ENCODE measurements around the gene SASS6. TPM values are rescaled to one million over a fixed set of nuclear protein-coding genes. Genes with fewer than 3 reads are reported as not detected.

The SASS6 gene
- total and polyA plus RNA-seq, 4 experiments from 2014 or later = 1.5 to 5.8 (median 4.0) TPM

DNA sequence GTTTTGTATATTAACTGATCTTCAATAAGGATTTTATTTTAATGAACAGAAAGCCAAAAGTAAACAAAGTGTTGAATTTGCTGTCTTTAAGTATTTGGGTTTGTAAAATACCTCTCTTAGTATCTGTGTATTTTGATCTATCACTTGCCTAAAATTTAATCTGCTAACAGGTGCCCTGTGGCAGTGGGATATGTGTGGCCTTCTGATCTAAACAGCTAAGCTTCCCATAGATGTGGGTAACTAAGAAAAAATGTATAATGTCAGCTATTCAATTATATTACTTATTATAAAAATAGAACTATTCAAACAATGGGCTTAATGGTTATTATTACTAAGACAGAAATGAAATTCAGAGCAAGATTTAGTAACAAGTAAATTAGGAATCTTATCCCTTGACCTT, 30.2 kb upstream of the SASS6 start:
- DNase-seq = no peak
- ChIA-PET POLR2A (ENCODE audit: partially characterized antibody) (no interaction called here), CTCF (ENCODE audit: partially characterized antibody) (no interaction called here)
- H3K9me3 Mint-ChIP-seq = peaks cover 0 to 2% (median 0%) of the 10 kb centered on the region in 8 donors
- no peak overlapping the region for H3K27ac ChIP-seq (ENCODE audit: low read depth, low read length)
- H3K27me3 Mint-ChIP-seq = peaks cover 0 to 1% of the 10 kb centered on the region in 2 donors
- no peaks in the 10 kb centered on the region for H3K4me1 Mint-ChIP-seq
- peaks cover 0 to 6% of the 10 kb centered on the region in 2 donors for H3K36me3 Mint-ChIP-seq
- intact Hi-C loops (cut with micrococcal nuclease) = no loop called here
- no peak overlapping the region for H3K4me3 Mint-ChIP-seq
- no peak overlapping the region for H3K4me3 ChIP-seq (ENCODE audit: low read length in 2 of 2)
- H3K9me3 ChIP-seq (ENCODE audit: control insufficient read depth in 1 of 2, low read length in 2 of 2) = no peaks in the 10 kb centered on the region
- H3K36me3 ChIP-seq (ENCODE audit: insufficient read depth, low read length) = no peaks in the 10 kb centered on the region
- H3K27ac Mint-ChIP-seq = no peak overlapping the region
- H3K27me3 ChIP-seq (ENCODE audit: insufficient read depth, low read length) = no peaks in the 10 kb centered on the region
- H3K4me1 ChIP-seq (ENCODE audit: insufficient read depth, low read length) = no peaks in the 10 kb centered on the region

DNA sequence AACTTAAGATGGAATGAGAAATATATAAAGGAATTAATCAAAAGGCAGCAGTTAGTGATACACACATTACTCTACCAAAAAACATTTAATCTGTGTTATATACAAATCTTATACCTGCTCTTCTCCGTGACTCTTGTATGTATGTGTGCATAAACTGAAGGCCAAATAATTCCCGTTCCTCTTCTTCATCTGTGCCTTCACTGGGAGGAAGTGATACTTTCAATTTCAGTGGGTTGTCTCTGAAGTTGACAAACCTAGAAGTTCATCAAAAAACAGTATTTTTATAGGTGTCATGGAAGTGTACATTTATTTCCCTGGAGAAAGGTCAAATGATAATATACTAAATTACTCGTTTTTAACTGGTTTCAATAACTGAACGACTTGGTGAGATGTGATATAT, 19.5 kb upstream of the SASS6 start:
- peak overlapping the region in 5 of 7 donors; percentile 5 to 49 (median 22) for H3K27ac Mint-ChIP-seq
- Histone ChIP-seq H3K4me3 (ENCODE audit: low read length in 2 of 2) (no peak overlapping the region), H3K27ac (ENCODE audit: low read depth, low read length) (no peak overlapping the region), H3K4me1 (ENCODE audit: insufficient read depth, low read length) (peaks cover 7% of the 10 kb centered on the region), H3K27me3 (ENCODE audit: insufficient read depth, low read length) (no peaks in the 10 kb centered on the region), H3K36me3 (ENCODE audit: insufficient read depth, low read length) (peaks cover 9% of the 10 kb centered on the region), H3K9me3 (ENCODE audit: control insufficient read depth in 1 of 2, low read length in 2 of 2) (no peaks in the 10 kb centered on the region)
- H3K9me3 Mint-ChIP-seq = no peaks in the 10 kb centered on the region
- peaks cover 12 to 14% of the 10 kb centered on the region in 2 donors for H3K36me3 Mint-ChIP-seq
- no peak overlapping the region for H3K4me3 Mint-ChIP-seq
- DNase-seq = no peak
- CTCF ChIA-PET (ENCODE audit: partially characterized antibody) = no interaction called here
- POLR2A ChIA-PET (ENCODE audit: partially characterized antibody) = interaction anchor here (1.0 kb wide), 1 partner anchor 101 kb away, joined by 3 read pairs; no protein-coding TSS in a partner anchor
- peaks cover 6 to 8% (median 7%) of the 10 kb centered on the region in 4 donors for H3K4me1 Mint-ChIP-seq
- H3K27me3 Mint-ChIP-seq = no peaks in the 10 kb centered on the region
- intact Hi-C loops (cut with micrococcal nuclease) = no loop called here

DNA sequence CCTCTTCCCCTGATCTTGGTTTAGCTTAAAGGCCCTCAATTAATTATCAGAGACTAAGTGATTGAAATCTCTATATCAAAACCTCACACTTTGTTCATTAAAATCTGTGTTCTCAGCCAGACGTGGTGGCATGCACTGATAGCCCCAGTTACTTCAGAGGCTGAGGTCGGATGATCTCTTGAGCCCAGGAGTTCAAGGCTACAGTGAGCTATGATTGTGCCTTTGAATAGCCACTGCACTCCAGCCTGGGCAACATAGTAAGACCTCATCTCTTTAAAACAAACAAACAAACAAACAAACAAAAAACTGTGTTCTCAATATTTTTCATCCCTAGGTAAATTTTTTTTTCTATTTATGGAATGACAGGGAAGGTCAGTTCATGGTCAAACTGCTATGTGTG, 18.9 kb upstream of the SASS6 start:
- Histone ChIP-seq H3K27ac (ENCODE audit: low read depth, low read length) (no peak overlapping the region), H3K4me1 (ENCODE audit: insufficient read depth, low read length) (peaks cover 7% of the 10 kb centered on the region), H3K36me3 (ENCODE audit: insufficient read depth, low read length) (peaks cover 10% of the 10 kb centered on the region), H3K9me3 (ENCODE audit: control insufficient read depth in 1 of 2, low read length in 2 of 2) (no peaks in the 10 kb centered on the region), H3K27me3 (ENCODE audit: insufficient read depth, low read length) (no peaks in the 10 kb centered on the region), H3K4me3 (ENCODE audit: low read length in 2 of 2) (no peak overlapping the region)
- Mint-ChIP-seq H3K27ac (peak overlapping the region in 4 of 7 donors; percentile 20 to 49 (median 38)), H3K36me3 (peaks cover 14 to 16% of the 10 kb centered on the region in 2 donors), H3K4me3 (no peak overlapping the region), H3K27me3 (no peaks in the 10 kb centered on the region), H3K4me1 (peaks cover 6 to 8% (median 7%) of the 10 kb centered on the region in 4 donors), H3K9me3 (no peaks in the 10 kb centered on the region)
- intact Hi-C loops (cut with micrococcal nuclease) = no loop called here
- CTCF ChIA-PET (ENCODE audit: partially characterized antibody) = no interaction called here
- POLR2A ChIA-PET (ENCODE audit: partially characterized antibody) = interaction anchor here (1.0 kb wide), 1 partner anchor 100 kb away, joined by 3 read pairs; no protein-coding TSS in a partner anchor
- no peak for DNase-seq

DNA sequence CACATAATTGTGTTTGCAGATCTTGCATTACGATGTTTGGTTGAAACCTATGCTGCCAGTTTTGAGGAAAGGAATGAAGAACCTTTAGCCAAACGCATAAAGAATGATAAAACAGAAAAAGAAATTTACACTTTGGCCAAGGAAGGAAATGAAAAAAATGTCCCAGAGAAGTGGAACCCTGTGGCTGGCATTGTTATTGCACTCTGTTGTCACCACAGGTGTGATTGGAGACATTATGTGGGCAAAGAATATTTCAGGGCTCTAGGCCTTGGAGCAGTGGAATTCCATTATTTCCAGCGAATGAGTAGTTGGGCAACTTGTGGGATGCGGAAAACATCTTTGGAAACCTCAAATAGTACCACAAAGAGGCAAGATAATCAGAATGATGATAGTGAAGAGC, 15.1 kb upstream of the SASS6 start:
- POLR2A ChIA-PET (ENCODE audit: partially characterized antibody) = no interaction called here
- H3K27me3 ChIP-seq (ENCODE audit: insufficient read depth, low read length) = no peaks in the 10 kb centered on the region
- CTCF ChIA-PET (ENCODE audit: partially characterized antibody) = no interaction called here
- H3K4me1 ChIP-seq (ENCODE audit: insufficient read depth, low read length) = peaks cover 7% of the 10 kb centered on the region
- peaks cover 0 to 2% (median 0%) of the 10 kb centered on the region in 8 donors for H3K9me3 Mint-ChIP-seq
- no peak overlapping the region for H3K27ac ChIP-seq (ENCODE audit: low read depth, low read length)
- H3K9me3 ChIP-seq (ENCODE audit: control insufficient read depth in 1 of 2, low read length in 2 of 2) = no peaks in the 10 kb centered on the region
- DNase-seq = no peak
- H3K4me3 ChIP-seq (ENCODE audit: low read length in 2 of 2) = no peak overlapping the region
- H3K4me3 Mint-ChIP-seq = no peak overlapping the region
- intact Hi-C loops (cut with micrococcal nuclease) = no loop called here
- peaks cover 28 to 47% of the 10 kb centered on the region in 2 donors for H3K36me3 Mint-ChIP-seq
- no peak overlapping the region for H3K27ac Mint-ChIP-seq
- H3K4me1 Mint-ChIP-seq = peaks cover 6 to 10% (median 8%) of the 10 kb centered on the region in 4 donors
- H3K36me3 ChIP-seq (ENCODE audit: insufficient read depth, low read length) = peaks cover 40% of the 10 kb centered on the region
- H3K27me3 Mint-ChIP-seq = no peaks in the 10 kb centered on the region

GRCh38 chr1:100146958-100147357, 14.2 kb upstream of the SASS6 start:
- Histone ChIP-seq H3K4me1 (ENCODE audit: insufficient read depth, low read length) (peaks cover under 1% of the 10 kb centered on the region), H3K27ac (ENCODE audit: low read depth, low read length) (no peak overlapping the region), H3K27me3 (ENCODE audit: insufficient read depth, low read length) (no peaks in the 10 kb centered on the region), H3K36me3 (ENCODE audit: insufficient read depth, low read length) (peaks cover 45% of the 10 kb centered on the region), H3K9me3 (ENCODE audit: control insufficient read depth in 1 of 2, low read length in 2 of 2) (no peaks in the 10 kb centered on the region), H3K4me3 (ENCODE audit: low read length in 2 of 2) (no peak overlapping the region)
- Mint-ChIP-seq H3K4me3 (no peak overlapping the region), H3K27me3 (no peaks in the 10 kb centered on the region), H3K9me3 (peaks cover 0 to 3% (median 0%) of the 10 kb centered on the region in 8 donors), H3K27ac (no peak overlapping the region), H3K4me1 (peaks cover 2 to 9% (median 8%) of the 10 kb centered on the region in 4 donors), H3K36me3 (peaks cover 35 to 55% of the 10 kb centered on the region in 2 donors)
- no peak for DNase-seq
- CTCF ChIA-PET (ENCODE audit: partially characterized antibody) = no interaction called here
- POLR2A ChIA-PET (ENCODE audit: partially characterized antibody) = no interaction called here
- intact Hi-C loops (cut with micrococcal nuclease) = no loop called here

DNA sequence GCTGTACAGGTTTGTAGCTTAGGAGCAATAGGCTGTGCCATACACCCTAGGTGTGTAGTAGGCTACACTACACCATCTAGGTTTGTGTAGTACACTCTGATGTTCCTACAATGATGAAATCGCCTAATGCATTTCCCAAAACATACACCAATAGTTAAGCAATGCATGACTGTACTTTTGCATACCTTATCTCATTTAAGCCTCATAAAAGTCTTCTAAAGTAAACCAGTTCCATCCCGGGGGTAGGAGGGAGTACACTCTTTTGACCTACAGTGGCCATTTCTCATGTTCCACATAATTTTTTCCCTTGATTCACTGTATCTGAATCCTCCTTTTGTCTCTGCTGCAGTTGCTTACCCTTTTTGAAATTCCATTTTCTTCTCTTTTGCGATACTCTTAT, 12.4 kb upstream of the SASS6 start:
- Mint-ChIP-seq H3K9me3 (peaks cover 0 to 3% (median 0%) of the 10 kb centered on the region in 8 donors), H3K27me3 (no peaks in the 10 kb centered on the region), H3K4me3 (no peak overlapping the region), H3K27ac (peak overlapping the region in 1 of 7 donors; percentile 38), H3K36me3 (peaks cover 43 to 67% of the 10 kb centered on the region in 2 donors), H3K4me1 (peaks cover 0 to 13% (median 10%) of the 10 kb centered on the region in 4 donors)
- POLR2A ChIA-PET (ENCODE audit: partially characterized antibody) = no interaction called here
- Histone ChIP-seq H3K27me3 (ENCODE audit: insufficient read depth, low read length) (no peaks in the 10 kb centered on the region), H3K27ac (ENCODE audit: low read depth, low read length) (no peak overlapping the region), H3K36me3 (ENCODE audit: insufficient read depth, low read length) (peaks cover 64% of the 10 kb centered on the region), H3K4me1 (ENCODE audit: insufficient read depth, low read length) (no peaks in the 10 kb centered on the region), H3K4me3 (ENCODE audit: low read length in 2 of 2) (no peak overlapping the region), H3K9me3 (ENCODE audit: control insufficient read depth in 1 of 2, low read length in 2 of 2) (no peaks in the 10 kb centered on the region)
- DNase-seq = no peak
- intact Hi-C loops (cut with micrococcal nuclease) = no loop called here
- CTCF ChIA-PET (ENCODE audit: partially characterized antibody) = interaction anchor here (0.5 kb wide), 1 partner anchor 30 kb away, joined by 3 read pairs; no protein-coding TSS in a partner anchor

DNA sequence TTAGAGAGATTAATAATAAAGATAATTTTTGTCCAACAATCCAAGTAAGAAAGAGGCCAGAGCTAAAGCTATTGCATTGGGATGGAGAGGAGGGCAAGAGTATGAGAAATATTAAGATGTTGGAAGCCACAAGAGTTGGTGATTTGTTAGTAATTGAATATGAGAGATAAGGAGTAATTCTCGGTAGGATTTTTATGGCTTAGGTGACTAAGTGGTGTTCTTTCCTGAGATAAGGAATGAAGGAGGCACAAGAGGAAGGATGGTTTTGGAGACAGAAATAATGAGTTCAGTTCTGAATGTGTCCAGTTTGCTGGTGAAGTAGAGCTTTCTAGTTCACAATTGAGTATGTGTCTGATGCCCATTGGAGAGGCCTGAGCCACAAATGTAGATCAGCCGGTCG, 9.6 kb upstream of the SASS6 start:
- H3K27me3 Mint-ChIP-seq = no peaks in the 10 kb centered on the region
- H3K36me3 Mint-ChIP-seq = peaks cover 54 to 74% of the 10 kb centered on the region in 2 donors
- H3K27ac Mint-ChIP-seq = peak overlapping the region in 5 of 7 donors; percentile 4 to 73 (median 29)
- Histone ChIP-seq H3K27me3 (ENCODE audit: insufficient read depth, low read length) (no peaks in the 10 kb centered on the region), H3K9me3 (ENCODE audit: control insufficient read depth in 1 of 2, low read length in 2 of 2) (no peaks in the 10 kb centered on the region), H3K36me3 (ENCODE audit: insufficient read depth, low read length) (peaks cover 71% of the 10 kb centered on the region), H3K4me3 (ENCODE audit: low read length in 2 of 2) (no peak overlapping the region), H3K27ac (ENCODE audit: low read depth, low read length) (no peak overlapping the region), H3K4me1 (ENCODE audit: insufficient read depth, low read length) (no peaks in the 10 kb centered on the region)
- H3K9me3 Mint-ChIP-seq = peaks cover 0 to 3% (median 0%) of the 10 kb centered on the region in 8 donors
- peaks cover 0 to 13% (median 11%) of the 10 kb centered on the region in 4 donors for H3K4me1 Mint-ChIP-seq
- intact Hi-C loops (cut with micrococcal nuclease) = no loop called here
- CTCF ChIA-PET (ENCODE audit: partially characterized antibody) = no interaction called here
- DNase-seq = no peak
- no peak overlapping the region for H3K4me3 Mint-ChIP-seq
- POLR2A ChIA-PET (ENCODE audit: partially characterized antibody) = no interaction called here
